ENCODE data around the gene GALNT15. TPM values are rescaled to one million over a fixed set of nuclear protein-coding genes. Genes with fewer than 3 reads are reported as not detected.
A peak's percentile ranks its signal among the peaks of the same experiment; 100 is the strongest.

GALNT15 gene
- total RNA-seq, 1 experiment from 2014 or later, result not detected

DNA sequence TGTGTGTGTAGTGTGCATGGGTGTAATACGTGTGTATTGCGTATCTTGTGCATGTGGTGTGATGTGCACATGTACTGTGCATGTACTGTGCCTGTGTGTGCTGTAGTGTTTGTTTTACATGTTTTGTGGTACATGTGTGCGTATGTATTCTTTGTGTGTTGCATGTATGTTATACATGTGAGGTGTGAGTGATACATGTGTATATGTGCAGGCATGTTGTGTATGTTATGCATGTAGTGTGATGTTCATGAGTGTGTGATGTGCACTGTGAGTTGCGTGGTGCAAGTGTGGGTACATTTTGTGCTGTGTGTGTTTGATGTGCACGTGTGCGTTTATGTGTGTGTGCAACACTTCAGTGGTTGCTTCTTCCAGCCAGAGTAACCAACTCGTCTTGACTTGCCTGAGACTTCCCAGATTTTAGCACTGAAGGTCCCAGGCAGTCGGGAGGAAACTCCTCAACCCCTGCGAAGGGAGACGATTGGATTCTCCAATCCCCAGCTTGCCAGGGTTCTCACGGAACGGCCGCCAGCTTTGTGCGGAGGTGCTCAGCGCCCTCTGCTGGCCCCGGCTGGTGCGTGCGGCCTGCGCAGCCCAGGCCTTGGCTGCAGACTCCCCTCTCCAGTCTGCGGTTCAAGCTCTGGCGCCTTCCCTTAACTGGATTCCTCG, 3.6 kb downstream of the GALNT15 start:
- H3K4me1 ChIP-seq (ENCODE audit: insufficient read depth, low read length, poor library complexity, severe bottlenecking), result no peaks in the 10 kb centered on the region
- no peak overlapping the region for H3K4me3 ChIP-seq (ENCODE audit: low read depth, low read length, poor library complexity, severe bottlenecking)
- no peaks in the 10 kb centered on the region for H3K36me3 ChIP-seq (ENCODE audit: insufficient read depth, low read length, poor library complexity, severe bottlenecking)
- ChIA-PET CTCF (interaction anchor here (0.6 to 1.1 kb wide), 8 partner anchors 66 to 381 kb away, joined by 3 to 13 read pairs (median 5); no protein-coding TSS in a partner anchor), POLR2A (ENCODE audit: low non-redundant PET) (interaction anchor here (0.5 to 0.6 kb wide), 2 partner anchors 200 to 1034 kb away, joined by 4 read pairs; no protein-coding TSS in a partner anchor)
- DNase-seq (ENCODE audit: low spot score), result peak; percentile 78
- H3K27me3 ChIP-seq (replicated peaks; ENCODE audit: insufficient read depth, low read depth, low read length, poor library complexity), result peaks cover 35% of the 10 kb centered on the region
- no peak overlapping the region for H3K27ac ChIP-seq (ENCODE audit: low read depth, low read length, poor library complexity, severe bottlenecking)
- intact Hi-C loops (cut with micrococcal nuclease; ENCODE audit: unreplicated experiment), result loop anchor here (1.0 to 5.0 kb wide), 4 partner anchors 69 to 546 kb away; no protein-coding TSS in a partner anchor
- BruUV-seq (replicated peaks), result no TSS peak
- H3K9me3 ChIP-seq (ENCODE audit: low read depth, low read length, poor library complexity, severe bottlenecking), result no peaks in the 10 kb centered on the region
- no peak for TF ChIP-seq EZH2 (IDR thresholded peaks at IDR 0.05; ENCODE audit: borderline replicate concordance, low read depth, low read length, poor library complexity, severe bottlenecking)
- TF ChIP-seq, protein P1, sequence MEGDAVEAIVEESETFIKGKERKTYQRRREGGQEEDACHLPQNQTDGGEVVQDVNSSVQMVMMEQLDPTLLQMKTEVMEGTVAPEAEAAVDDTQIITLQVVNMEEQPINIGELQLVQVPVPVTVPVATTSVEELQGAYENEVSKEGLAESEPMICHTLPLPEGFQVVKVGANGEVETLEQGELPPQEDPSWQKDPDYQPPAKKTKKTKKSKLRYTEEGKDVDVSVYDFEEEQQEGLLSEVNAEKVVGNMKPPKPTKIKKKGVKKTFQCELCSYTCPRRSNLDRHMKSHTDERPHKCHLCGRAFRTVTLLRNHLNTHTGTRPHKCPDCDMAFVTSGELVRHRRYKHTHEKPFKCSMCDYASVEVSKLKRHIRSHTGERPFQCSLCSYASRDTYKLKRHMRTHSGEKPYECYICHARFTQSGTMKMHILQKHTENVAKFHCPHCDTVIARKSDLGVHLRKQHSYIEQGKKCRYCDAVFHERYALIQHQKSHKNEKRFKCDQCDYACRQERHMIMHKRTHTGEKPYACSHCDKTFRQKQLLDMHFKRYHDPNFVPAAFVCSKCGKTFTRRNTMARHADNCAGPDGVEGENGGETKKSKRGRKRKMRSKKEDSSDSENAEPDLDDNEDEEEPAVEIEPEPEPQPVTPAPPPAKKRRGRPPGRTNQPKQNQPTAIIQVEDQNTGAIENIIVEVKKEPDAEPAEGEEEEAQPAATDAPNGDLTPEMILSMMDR (conservative IDR thresholded peaks at IDR 0.05; ENCODE audit: low read depth, low read length), result peak; percentile 96

DNA sequence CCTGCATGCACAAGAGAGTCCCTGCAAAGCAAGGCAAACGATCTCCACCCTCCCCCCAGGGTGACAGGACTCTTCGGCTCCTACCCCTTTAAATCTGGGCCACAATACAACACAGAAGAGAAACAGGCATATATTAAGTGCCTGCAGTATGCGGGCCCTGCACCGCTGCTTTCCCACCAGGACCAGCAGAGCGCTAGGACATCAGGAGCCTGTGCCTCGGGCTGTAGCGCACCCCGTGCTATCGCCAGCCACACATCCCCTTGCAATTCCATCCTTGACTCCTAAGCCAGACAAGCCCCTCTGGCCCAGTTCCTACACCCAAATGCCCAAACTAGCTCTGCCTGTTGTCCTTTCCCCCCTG, 4.1 kb downstream of the GALNT15 start:
- H3K27me3 ChIP-seq (replicated peaks; ENCODE audit: insufficient read depth, low read depth, low read length, poor library complexity), result peaks cover 30% of the 10 kb centered on the region
- no TSS peak for BruUV-seq (replicated peaks)
- no peak overlapping the region for H3K4me3 ChIP-seq (ENCODE audit: low read depth, low read length, poor library complexity, severe bottlenecking)
- intact Hi-C loops (cut with micrococcal nuclease; ENCODE audit: unreplicated experiment), result loop anchor here (1.0 to 5.0 kb wide), 4 partner anchors 68 to 546 kb away; no protein-coding TSS in a partner anchor
- no peaks in the 10 kb centered on the region for H3K36me3 ChIP-seq (ENCODE audit: insufficient read depth, low read length, poor library complexity, severe bottlenecking)
- ChIA-PET CTCF (interaction anchor here (0.5 to 1.1 kb wide), 6 partner anchors 66 to 381 kb away, joined by 3 to 13 read pairs (median 5); no protein-coding TSS in a partner anchor), POLR2A (ENCODE audit: low non-redundant PET) (interaction anchor here (0.5 to 0.6 kb wide), 2 partner anchors 200 to 1034 kb away, joined by 4 read pairs; no protein-coding TSS in a partner anchor)
- H3K4me1 ChIP-seq (ENCODE audit: insufficient read depth, low read length, poor library complexity, severe bottlenecking), result no peaks in the 10 kb centered on the region
- no peak for DNase-seq (ENCODE audit: low spot score)
- no peak overlapping the region for H3K27ac ChIP-seq (ENCODE audit: low read depth, low read length, poor library complexity, severe bottlenecking)
- no peaks in the 10 kb centered on the region for H3K9me3 ChIP-seq (ENCODE audit: low read depth, low read length, poor library complexity, severe bottlenecking)
- TF ChIP-seq, protein P1 (conservative IDR thresholded peaks at IDR 0.05; ENCODE audit: low read depth, low read length), result no peak
- TF ChIP-seq EZH2 (IDR thresholded peaks at IDR 0.05; ENCODE audit: borderline replicate concordance, low read depth, low read length, poor library complexity, severe bottlenecking), result no peak

DNA sequence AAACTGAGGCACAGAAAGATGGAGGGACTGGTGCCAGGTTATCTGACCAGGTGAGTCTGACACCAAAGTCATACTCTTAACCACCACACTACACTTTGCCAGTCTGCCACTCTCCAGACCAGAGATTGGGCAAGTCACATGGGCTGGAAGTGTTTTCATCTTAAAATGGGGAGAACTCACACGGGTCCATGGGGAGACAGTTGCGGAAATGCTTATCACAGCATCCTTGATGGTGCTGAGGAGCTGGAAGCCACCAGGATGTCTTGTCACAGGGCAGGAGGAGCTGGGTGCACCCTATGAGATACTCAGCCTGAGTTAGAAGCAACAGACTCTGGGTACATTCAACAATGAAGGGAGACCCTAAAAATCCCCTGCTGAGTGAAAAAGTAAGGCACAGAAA, 4.8 kb downstream of the GALNT15 start:
- TF ChIP-seq, protein P1 (conservative IDR thresholded peaks at IDR 0.05; ENCODE audit: low read depth, low read length), result no peak
- TF ChIP-seq EZH2 (IDR thresholded peaks at IDR 0.05; ENCODE audit: borderline replicate concordance, low read depth, low read length, poor library complexity, severe bottlenecking), result no peak
- no peaks in the 10 kb centered on the region for H3K36me3 ChIP-seq (ENCODE audit: insufficient read depth, low read length, poor library complexity, severe bottlenecking)
- no peaks in the 10 kb centered on the region for H3K4me1 ChIP-seq (ENCODE audit: insufficient read depth, low read length, poor library complexity, severe bottlenecking)
- BruUV-seq (replicated peaks), result no TSS peak
- DNase-seq (ENCODE audit: low spot score), result no peak
- intact Hi-C loops (cut with micrococcal nuclease; ENCODE audit: unreplicated experiment), result loop anchor here (2.0 to 5.0 kb wide), 3 partner anchors 68 to 547 kb away; no protein-coding TSS in a partner anchor
- no peak overlapping the region for H3K27ac ChIP-seq (ENCODE audit: low read depth, low read length, poor library complexity, severe bottlenecking)
- ChIA-PET CTCF (interaction anchor here (0.5 kb wide), 1 partner anchor 218 kb away, joined by 4 read pairs; no protein-coding TSS in a partner anchor), POLR2A (ENCODE audit: low non-redundant PET) (no interaction called here)
- peaks cover 24% of the 10 kb centered on the region for H3K27me3 ChIP-seq (replicated peaks; ENCODE audit: insufficient read depth, low read depth, low read length, poor library complexity)
- H3K9me3 ChIP-seq (ENCODE audit: low read depth, low read length, poor library complexity, severe bottlenecking), result no peaks in the 10 kb centered on the region
- H3K4me3 ChIP-seq (ENCODE audit: low read depth, low read length, poor library complexity, severe bottlenecking), result no peak overlapping the region
